K562 (cell line): Measurements from ENCODE around the gene CFAP54. TPM values are rescaled to one million over a fixed set of nuclear protein-coding genes. Genes with fewer than 3 reads are reported as not detected.

Experiments used
- ATAC-seq: fragments of 200-7000 bp; cut with Tn5 transposase; 3 replicates; pipeline ENCODE4 v1.9.1; 2020; ENCODE audit warnings: moderate library complexity
- BruUV-seq: library from RNA; stranded (reverse); fragments of 400-500 nt; replicated peaks from 2 replicates; lab custom pipeline; 2021; lab: Mats Ljungman, UMichigan
- CTCF ChIA-PET: fragments of 300-600 bp; formaldehyde crosslinking; extraction: SDS; loops from one replicate; lab custom pipeline; 2021; ENCODE audit warnings: low intra/inter-chr PET ratio; lab: Yijun Ruan, JAX
- POLR2A ChIA-PET: fragments of 300-600, 350-650 bp; sonication (Branson Sonifier 250); formaldehyde crosslinking; extraction: SDS; loops from one replicate; lab custom pipeline; 2021; ENCODE audit warnings: antibody characterized with exemption, inconsistent platforms; lab: Yijun Ruan, JAX
- DNase-seq, 4 experiments: peaks; one replicate each; pipeline versions ENCODE4 v3.0.0 to v3.0.0-alpha.2; 2011 to 2018; ENCODE audit warnings: low spot score in 3 of 4, mixed read lengths in 3 of 4; ENCODE audit errors: extremely low read depth in 1 of 4
- FAIRE-seq: peaks from 2 replicates; lab custom pipeline; 2011; peaks lifted over from hg19 to GRCh38; lab: Jason Lieb, UNC
- H2AFZ ChIP-seq: 2 replicates; pipeline ENCODE4 v1.6.0; 2011; ENCODE audit warnings: low read depth, low read length, control low read depth, inconsistent platforms
- H3K27ac ChIP-seq: fragments of 200-600 bp; 3 replicates; pipeline ENCODE4 v1.8.0; 2011; ENCODE audit warnings: low read depth, mild to moderate bottlenecking, control low read depth, inconsistent platforms, low read length, moderate library complexity, mixed read lengths; ENCODE audit errors: extremely low read depth
- H3K27me3 ChIP-seq, 2 experiments: fragments of 300-600 bp in 1 of 2; 2 replicates in 1 of 2; 3 replicates in 1 of 2; pipeline versions ENCODE4 v1.6.0 to v1.8.0; 2011; ENCODE audit warnings: inconsistent platforms in 2 of 2, low read length in 2 of 2, mild to moderate bottlenecking in 1 of 2, mixed read lengths in 1 of 2, moderate library complexity in 1 of 2; ENCODE audit not compliant: control insufficient read depth in 2 of 2, insufficient read depth in 2 of 2
- H3K36me3 ChIP-seq: fragments of 300-600 bp; 3 replicates; pipeline ENCODE4 v1.8.0; 2011; ENCODE audit warnings: mild to moderate bottlenecking, low read length, inconsistent platforms; ENCODE audit not compliant: control insufficient read depth, insufficient read depth
- H3K4me1 ChIP-seq, 2 experiments: fragments of 200-600 bp in 1 of 2; replicated peaks in 1 of 2; 2 replicates in 1 of 2; 3 replicates in 1 of 2; pipeline versions ENCODE4 v1.5.1 to v1.8.0; 2011; ENCODE audit warnings: inconsistent platforms in 2 of 2, low read length in 2 of 2, mild to moderate bottlenecking in 1 of 2, mixed read lengths in 1 of 2, moderate library complexity in 1 of 2; ENCODE audit not compliant: control insufficient read depth in 2 of 2, insufficient read depth in 2 of 2
- H3K4me2 ChIP-seq: 2 replicates; pipeline ENCODE4 v1.6.1; 2011; ENCODE audit warnings: low read length, control low read depth, inconsistent platforms, mixed read lengths; ENCODE audit not compliant: insufficient read depth
- H3K4me3 ChIP-seq: fragments of 200-600 bp; sonication (generic), shearing (Covaris generic); 2 replicates; pipeline ENCODE4 v1.5.1; 2016; ENCODE audit warnings: control low read depth, inconsistent platforms
- H3K79me2 ChIP-seq: fragments of 200-600 bp; 3 replicates; pipeline ENCODE4 v1.8.0; 2011; ENCODE audit warnings: low read length, inconsistent platforms; ENCODE audit not compliant: control insufficient read depth, insufficient read depth
- H3K9ac ChIP-seq, 2 experiments: 2 replicates each; pipeline versions ENCODE4 v1.6.0 to v1.6.1; 2011; ENCODE audit warnings: low read depth in 2 of 2, low read length in 2 of 2, control low read depth in 1 of 2, inconsistent platforms in 1 of 2, mild to moderate bottlenecking in 1 of 2, mixed read lengths in 1 of 2; ENCODE audit not compliant: insufficient read depth in 1 of 2
- H3K9me1 ChIP-seq: one replicate; pipeline ENCODE4 v1.6.0; 2011; ENCODE audit warnings: inconsistent platforms, mild to moderate bottlenecking, low read length, moderate library complexity; ENCODE audit not compliant: control insufficient read depth, insufficient read depth
- H3K9me3 ChIP-seq: replicated peaks from 2 replicates; pipeline ENCODE4 v1.5.1; 2011; ENCODE audit warnings: low read depth, low read length, inconsistent platforms; ENCODE audit not compliant: control insufficient read depth, insufficient read depth
- H4K20me1 ChIP-seq: replicated peaks from 2 replicates; pipeline ENCODE4 v1.6.1; 2011; ENCODE audit warnings: low read length, inconsistent platforms, mixed read lengths; ENCODE audit not compliant: control insufficient read depth, insufficient read depth
- ELF1 ChIP-seq: fragments of 200-800 bp; sonication (Bioruptor generic); IDR thresholded peaks from 2 replicates; pipeline ENCODE4 v1.6.1; 2016; ENCODE audit warnings: missing genetic modification characterization, missing compliant biosample characterization
- FOXA3 ChIP-seq, 2 experiments: fragments of 450-650 bp in 1 of 2; sonication (generic) in 1 of 2; formaldehyde crosslinking; IDR thresholded peaks in 1 of 2; conservative IDR thresholded peaks in 1 of 2; 2 replicates each; pipeline versions ENCODE4 v1.4.0 to v1.8.0; 2020 to 2022; ENCODE audit warnings: mild to moderate bottlenecking in 2 of 2, missing genetic modification reagents in 1 of 2
- JUND ChIP-seq, 2 experiments: IDR thresholded peaks; 2 replicates in 1 of 2; 3 replicates in 1 of 2; pipeline ENCODE4 v1.6.1; 2011; ENCODE audit warnings: borderline replicate concordance in 2 of 2, low read depth in 2 of 2, low read length in 2 of 2, improper control_type of control experiment in 1 of 2, missing biosample characterization in 1 of 2, missing genetic modification characterization in 1 of 2, missing genetic modification reagents in 1 of 2
- ZFX ChIP-seq: sonication (generic); formaldehyde crosslinking; IDR thresholded peaks from 2 replicates; pipeline ENCODE4 v1.8.0; 2022; ENCODE audit warnings: mild to moderate bottlenecking, missing genetic modification reagents, moderate library complexity
- WGBS: fragments of 100-300 bp; shearing (Covaris generic); methylation state at CpG from one replicate; pipeline ENCODE4 v1.1.6; 2016; ENCODE audit warnings: low coverage, mixed read lengths; ENCODE audit not compliant: insufficient coverage; ENCODE audit errors: missing lambda C conversion rate; 5-methylcytosine and 5-hydroxymethylcytosine counted together
- in situ Hi-C: fragments of 300-500 bp; cut with MboI; formaldehyde crosslinking; loops from 4 replicates; pipeline ENCODE4 v1.15.0; 2018; ENCODE audit warnings: inconsistent platforms, mixed read lengths
- intact Hi-C: fragments of 100-400 bp; cut with micrococcal nuclease; formaldehyde crosslinking; loops from 2 replicates; pipeline ENCODE4 v1.14.2; 2022
- polyA plus RNA-seq, 8 experiments: library from polyadenylated mRNA; depleted of rRNA in 4 of 8; stranded (reverse) in 5 of 8; unstranded in 3 of 8; fragments of >200 nt; fragmentation: Nextera tagmentation in 2 of 8; fragmentation: Illumina TruSeq in 1 of 8; extraction: Ambion mirVana in 2 of 8; extraction: Trizol in 1 of 8; gene quantifications; 2 replicates each; pipeline versions ENCODE4 v1.2.1 to v1.2.3, GENCODE V29; 2011 to 2014; ENCODE audit warnings: inconsistent platforms in 1 of 8, missing spikeins in 1 of 8
- total RNA-seq, 7 experiments: library from RNA; depleted of rRNA in 6 of 7; stranded (reverse); fragments of >200 nt in 6 of 7; fragmentation: Illumina TruSeq in 2 of 7; extraction: Trizol in 2 of 7; gene quantifications; 2 replicates each; pipeline versions ENCODE4 v1.2.1 to v1.2.3, GENCODE V29; 2011 to 2021; ENCODE audit warnings: low replicate concordance in 1 of 7

Gene CFAP54
- total and polyA plus RNA-seq, 9 of the 15 experiments (the other 6 are each of a cell fraction or from before 2014, with no cell fraction given) = 0.03 to 0.23 (median 0.10) TPM; not detected in 3

- 0% methylated on average over 4 of the region's 4 CpGs for WGBS
These were observed 180.4 kb downstream of the CFAP54 start for GRCh38 chr12:96669786-96670185.

DNA sequence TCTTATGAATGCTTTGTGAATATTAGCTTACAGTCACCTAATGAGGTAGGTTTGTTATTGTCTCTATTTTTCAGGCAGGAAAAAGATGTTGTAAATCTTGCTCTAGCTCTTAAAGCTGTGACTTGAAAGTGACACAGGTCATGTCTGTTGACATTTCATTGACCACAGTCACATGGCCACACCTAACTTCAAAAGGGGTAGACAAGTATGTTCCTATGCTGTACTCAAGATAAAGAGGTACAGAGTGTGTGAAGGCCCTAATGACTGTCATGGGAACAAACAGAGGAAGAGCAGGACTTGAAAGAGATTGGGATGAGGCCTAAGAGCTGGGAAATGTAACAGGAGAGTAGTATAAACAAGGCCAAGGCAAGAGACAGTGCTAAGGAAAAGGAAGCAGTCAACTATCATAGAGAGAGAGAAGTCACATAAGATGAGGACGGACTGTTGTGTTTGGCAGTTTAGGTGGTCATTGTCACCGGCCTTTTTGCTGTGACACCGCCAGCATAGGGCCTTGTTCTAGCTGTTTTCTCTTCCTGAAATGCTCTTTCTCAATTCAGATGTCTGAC lies 181.0 kb downstream of the CFAP54 start:
- Histone ChIP-seq H3K9ac (no peak overlapping the region), H2AFZ (no peak overlapping the region), H3K79me2 (no peaks in the 10 kb centered on the region), H4K20me1 (no peaks in the 10 kb centered on the region), H3K27ac (no peak overlapping the region), H3K27me3 (no peaks in the 10 kb centered on the region), H3K4me2 (no peak overlapping the region), H3K9me1 (no peaks in the 10 kb centered on the region), H3K9me3 (no peaks in the 10 kb centered on the region), H3K36me3 (no peaks in the 10 kb centered on the region), H3K4me3 (no peak overlapping the region), H3K4me1 (no peaks in the 10 kb centered on the region)
- TF ChIP-seq ELF1 (tag) (no peak), JUND (IDR thresholded peaks at IDR 0.05; ENCODE audit: borderline replicate concordance, low read depth, low read length) (no peak), JUND (tag; IDR thresholded peaks at IDR 0.05; ENCODE audit: borderline replicate concordance, low read depth, low read length) (no peak), FOXA3 (CRISPR knock-in tag; conservative IDR thresholded peaks at IDR 0.05 in 1 of 2, IDR thresholded peaks at IDR 0.05 in 1 of 2) (0 out of 4 replicates have a peak, but pooled peaks of 1 of the 2 experiments have one; percentile 13)
- BruUV-seq = no TSS peak
- ATAC-seq = no peak
- no peak for FAIRE-seq
- DNase-seq = no peak
- CTCF ChIA-PET = no interaction called here
- WGBS = 0% methylated on average over 3 of the region's 3 CpGs
- intact Hi-C loops (no loop called here), in situ Hi-C loops (no loop called here)
- POLR2A ChIA-PET = interaction anchor here (1.0 kb wide), 1 partner anchor 41 kb away, joined by 3 read pairs; no protein-coding TSS in a partner anchor

More at GRCh38 chr12:96669786-96670185, 180.4 kb downstream of the CFAP54 start:
- in situ Hi-C loops = no loop called here
- FAIRE-seq (no peak), ATAC-seq (no peak), DNase-seq (no peak)
- Histone ChIP-seq H3K27ac (no peak overlapping the region), H3K4me1 (no peaks in the 10 kb centered on the region), H3K27me3 (no peaks in the 10 kb centered on the region), H4K20me1 (no peaks in the 10 kb centered on the region), H3K36me3 (no peaks in the 10 kb centered on the region), H2AFZ (no peak overlapping the region), H3K4me2 (no peak overlapping the region), H3K9me1 (no peaks in the 10 kb centered on the region), H3K79me2 (no peaks in the 10 kb centered on the region), H3K9me3 (no peaks in the 10 kb centered on the region), H3K9ac (no peak overlapping the region), H3K4me3 (no peak overlapping the region)
- no peak for TF ChIP-seq ZFX (CRISPR knock-in tag)
- intact Hi-C loops = no loop called here
- ChIA-PET CTCF (no interaction called here), POLR2A (no interaction called here)
- BruUV-seq = no TSS peak
